ENCODE data around the gene AGPAT4. TPM values are rescaled to one million over a fixed set of nuclear protein-coding genes. Genes with fewer than 3 reads are reported as not detected.

The AGPAT4 gene
- total and polyA plus RNA-seq, 2 of the 13 experiments (the other 11 are each of a cell fraction or from before 2014, with no cell fraction given), result 0.07 to 0.13 TPM

- no TSS peak for BruUV-seq (replicated peaks)
- no peaks in the 10 kb centered on the region for H3K4me1 ChIP-seq (ENCODE audit: insufficient read depth, low read length)
- TF ChIP-seq KMT2A (CRISPR knock-in tag; IDR thresholded peaks at IDR 0.05) (no peak), ZNF414 (CRISPR knock-in tag; IDR thresholded peaks at IDR 0.05) (no peak), MXD3 (CRISPR knock-in tag; IDR thresholded peaks at IDR 0.05) (no peak), TEAD2 (CRISPR knock-in tag; IDR thresholded peaks at IDR 0.05) (no peak), ZNF609 (CRISPR knock-in tag; IDR thresholded peaks at IDR 0.05; ENCODE audit: borderline replicate concordance) (no peak), SOX6 (IDR thresholded peaks at IDR 0.05) (no peak), SOX6 (CRISPR knock-in tag; IDR thresholded peaks at IDR 0.05) (no peak), SAP130 (CRISPR knock-in tag; IDR thresholded peaks at IDR 0.05; ENCODE audit: low read depth) (no peak), ZNF530 (CRISPR knock-in tag; IDR thresholded peaks at IDR 0.05; ENCODE audit: low read depth) (no peak), NR2F1 (CRISPR knock-in tag; IDR thresholded peaks at IDR 0.05) (no peak), CCAR2 (optimal IDR thresholded peaks at IDR 0.05; ENCODE audit: low read depth, low read length) (no peak), NFKB2 (CRISPR knock-in tag; IDR thresholded peaks at IDR 0.05; ENCODE audit: borderline replicate concordance) (no peak), RBM39 (IDR thresholded peaks at IDR 0.05; ENCODE audit: low read depth, low read length, poor library complexity, severe bottlenecking) (no peak), ZFY (CRISPR knock-in tag; IDR thresholded peaks at IDR 0.05) (no peak), MEIS2 (CRISPR knock-in tag; IDR thresholded peaks at IDR 0.05) (no peak), PTBP1 (IDR thresholded peaks at IDR 0.05; ENCODE audit: low read depth, low read length, poor library complexity, severe bottlenecking) (no peak), HIC2 (CRISPR knock-in tag; IDR thresholded peaks at IDR 0.05; ENCODE audit: low read depth) (no peak)
- TF ChIP-seq, protein P1, sequence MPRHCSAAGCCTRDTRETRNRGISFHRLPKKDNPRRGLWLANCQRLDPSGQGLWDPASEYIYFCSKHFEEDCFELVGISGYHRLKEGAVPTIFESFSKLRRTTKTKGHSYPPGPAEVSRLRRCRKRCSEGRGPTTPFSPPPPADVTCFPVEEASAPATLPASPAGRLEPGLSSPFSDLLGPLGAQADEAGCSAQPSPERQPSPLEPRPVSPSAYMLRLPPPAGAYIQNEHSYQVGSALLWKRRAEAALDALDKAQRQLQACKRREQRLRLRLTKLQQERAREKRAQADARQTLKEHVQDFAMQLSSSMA (CRISPR knock-in tag; IDR thresholded peaks at IDR 0.05), result no peak
Measured at GRCh38 chr6:161290751-161291150, 16.9 kb upstream of the AGPAT4 start.

More at GRCh38 chr6:161290751-161291150, 16.9 kb upstream of the AGPAT4 start:
- Histone ChIP-seq H3K36me3 (replicated peaks in 1 of 2; ENCODE audit: control insufficient read depth in 1 of 2, insufficient read depth in 2 of 2, low read length in 2 of 2) (no peaks in the 10 kb centered on the region), H3K9ac (ENCODE audit: insufficient read depth, low read depth, low read length) (no peak overlapping the region), H3K4me2 (ENCODE audit: low read depth, low read length) (no peak overlapping the region), H3K27me3 (ENCODE audit: control insufficient read depth in 1 of 2, insufficient read depth in 2 of 2, low read length in 2 of 2) (0 out of 5 replicates have a peak, but pooled peaks cover 0 to 2% of the 10 kb centered on the region in 2 experiments), H4K20me1 (ENCODE audit: insufficient read depth, low read length) (no peaks in the 10 kb centered on the region), H3K79me2 (ENCODE audit: insufficient read depth, low read length) (no peaks in the 10 kb centered on the region), H3K27ac (ENCODE audit: extremely low read length, insufficient read depth, low read length) (no peak overlapping the region), H2AFZ (ENCODE audit: low read length) (no peak overlapping the region), H3K9me3 (ENCODE audit: low read length) (peaks cover 1% of the 10 kb centered on the region), H3K4me3 (replicated peaks in 1 of 3; ENCODE audit: insufficient read depth in 1 of 3, low read depth in 2 of 3, low read length in 3 of 3) (no peak overlapping the region)
- intact Hi-C loops (cut with micrococcal nuclease; ENCODE audit: unreplicated experiment) (no loop called here), in situ Hi-C loops (cut with HindIII; ENCODE audit: extremely low pct_ligation_motif_present, low pct_unique_long_range_greater_than_20kb) (no loop called here)
- no peak for FAIRE-seq
- no peak for ATAC-seq
- POLR2A ChIA-PET, result no interaction called here
- WGBS (ENCODE audit: low lambda C conversion rate), result 35% methylated on average over 3 of the region's 3 CpGs
- CTCF ChIA-PET (ENCODE audit: low intra/inter-chr PET ratio, low total read pairs), result no interaction called here
- no peak for DNase-seq (ENCODE audit: low spot score)

All from HepG2 (cell line).